Fibroblast of lung (primary cell): ENCODE measurements around the gene LSMEM2. TPM values are rescaled to one million over a fixed set of nuclear protein-coding genes. Genes with fewer than 3 reads are reported as not detected.

ENCODE experiments used
- DNase-seq, 2 donors: peaks; one replicate each; pipeline versions ENCODE4 v3.0.0 to v3.0.0-alpha.2; 2010; ENCODE audit warnings: low read depth in 2 of 2
- H2AFZ ChIP-seq: 2 replicates; pipeline ENCODE4 v1.5.1; 2012; ENCODE audit warnings: low read length, control low read depth, inconsistent platforms
- H3K27ac ChIP-seq: 2 replicates; pipeline ENCODE4 v1.5.1; 2011; ENCODE audit warnings: low read length, control low read depth; ENCODE audit not compliant: insufficient read depth
- H3K27me3 ChIP-seq: 2 replicates; pipeline ENCODE4 v1.5.1; 2011; ENCODE audit warnings: mild to moderate bottlenecking, low read length; ENCODE audit not compliant: control insufficient read depth, insufficient read depth
- H3K36me3 ChIP-seq: 2 replicates; pipeline ENCODE4 v1.5.1; 2011; ENCODE audit warnings: low read length; ENCODE audit not compliant: control insufficient read depth, insufficient read depth
- H3K4me1 ChIP-seq: 2 replicates; pipeline ENCODE4 v1.5.1; 2011; ENCODE audit warnings: low read length; ENCODE audit not compliant: control insufficient read depth, insufficient read depth; ENCODE audit errors: extremely low read depth
- H3K4me2 ChIP-seq: 2 replicates; pipeline ENCODE4 v1.5.1; 2011; ENCODE audit warnings: low read length, control low read depth; ENCODE audit not compliant: insufficient read depth; ENCODE audit errors: extremely low read depth
- H3K4me3 ChIP-seq, 4 experiments: fragments of 200-600 bp in 1 of 4; sonication (generic) in 1 of 4; replicated peaks in 1 of 4; 2 replicates each; pipeline ENCODE4 v1.5.1; 2011 to 2016; ENCODE audit warnings: low read length in 4 of 4, low read depth in 3 of 4, mild to moderate bottlenecking in 3 of 4, control low read depth in 2 of 4, inconsistent platforms in 1 of 4, mixed read lengths in 1 of 4; ENCODE audit not compliant: insufficient read depth in 1 of 4; ENCODE audit errors: control extremely low read depth in 1 of 4
- H3K79me2 ChIP-seq: 2 replicates; pipeline ENCODE4 v1.5.1; 2012; ENCODE audit warnings: mild to moderate bottlenecking, low read length, inconsistent platforms; ENCODE audit not compliant: control insufficient read depth, insufficient read depth
- H3K9ac ChIP-seq: 2 replicates; pipeline ENCODE4 v1.5.1; 2011; ENCODE audit warnings: mild to moderate bottlenecking, low read length, control low read depth; ENCODE audit not compliant: insufficient read depth
- H3K9me3 ChIP-seq: 2 replicates; pipeline ENCODE4 v1.5.1; 2012; ENCODE audit warnings: low read depth, low read length; ENCODE audit not compliant: control insufficient read depth, insufficient read depth
- H4K20me1 ChIP-seq: 2 replicates; pipeline ENCODE4 v1.5.1; 2011; ENCODE audit warnings: low read length; ENCODE audit not compliant: control insufficient read depth, insufficient read depth; ENCODE audit errors: extremely low read depth
- EZH2 ChIP-seq: IDR thresholded peaks from 2 replicates; pipeline ENCODE4 v1.5.1; 2012; ENCODE audit warnings: low read length, control low read depth, mild to moderate bottlenecking; ENCODE audit errors: missing control alignments
- polyA plus RNA-seq, 2 donors: library from polyadenylated mRNA; depleted of rRNA in 1 of 2; stranded (reverse) in 1 of 2; unstranded in 1 of 2; fragments of >200 nt; gene quantifications; 2 replicates each; pipeline ENCODE4 v1.2.1, GENCODE V29; 2011 to 2012; ENCODE audit warnings: missing spikeins in 1 of 2
- total RNA-seq: library from RNA; depleted of rRNA; stranded (reverse); fragments of >200 nt; gene quantifications from 2 replicates; pipeline ENCODE4 v1.2.1, GENCODE V29; 2014
- TF ChIP-seq, protein P1 (sequence below), 2 donors: IDR thresholded peaks in 1 of 2; conservative IDR thresholded peaks in 1 of 2; 1 replicate in 1 of 2; 2 replicates in 1 of 2; pipeline ENCODE4 v1.5.1; 2011 to 2012; ENCODE audit warnings: low read length in 2 of 2, control low read depth in 1 of 2, inconsistent platforms in 1 of 2, low read depth in 1 of 2, mild to moderate bottlenecking in 1 of 2

Gene LSMEM2
- total and polyA plus RNA-seq, 2 donors (not counting 1 experiment from before 2014, with no cell fraction given) = not detected

DNA sequence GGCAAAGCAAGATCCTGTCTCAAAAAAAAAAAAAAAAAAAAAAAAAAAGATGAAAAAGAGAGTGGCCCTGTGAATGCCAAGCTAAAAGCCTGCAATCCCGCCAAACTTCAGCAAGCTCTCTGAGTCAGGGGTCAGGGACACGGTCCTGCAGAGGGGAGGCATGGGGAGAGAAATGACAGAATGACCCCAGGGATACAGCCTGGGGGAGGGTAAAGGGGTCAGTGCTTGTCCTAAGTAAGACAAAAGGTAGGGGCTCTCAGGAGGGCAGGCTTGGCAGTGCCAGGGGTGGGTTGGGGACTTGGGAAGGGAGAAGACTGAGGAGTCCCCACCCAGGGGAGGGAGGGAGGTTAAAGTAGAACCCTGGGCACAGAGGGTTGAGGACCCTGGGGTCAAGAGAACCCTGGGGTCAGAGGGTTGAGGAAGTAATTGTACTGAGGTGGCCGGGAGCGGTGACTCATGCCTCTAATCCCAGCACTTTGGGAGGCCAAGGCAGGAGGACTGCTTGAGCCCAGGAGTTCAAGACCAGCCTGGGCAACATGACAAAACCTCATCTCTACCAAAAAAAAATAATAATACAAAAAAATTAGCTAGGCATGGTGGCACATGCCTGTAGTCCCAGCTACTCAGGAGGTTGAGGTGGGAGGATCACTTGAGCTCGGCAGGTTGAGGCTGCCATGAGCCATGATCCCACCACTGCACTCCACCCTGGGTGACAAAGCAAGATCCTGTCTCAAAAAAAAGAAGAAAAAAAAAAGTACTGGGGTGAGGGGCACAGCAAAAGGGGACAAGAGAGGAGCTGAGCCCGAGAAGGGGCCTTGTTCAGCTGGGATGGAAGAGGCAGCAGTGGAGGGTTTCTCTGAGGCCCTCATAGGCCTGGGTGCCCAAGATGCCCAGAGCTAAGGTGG, 15.2 kb upstream of the LSMEM2 start:
- H3K36me3 ChIP-seq = peaks cover 2% of the 10 kb centered on the region
- no peak overlapping the region for H2AFZ ChIP-seq
- no peaks in the 10 kb centered on the region for H3K79me2 ChIP-seq
- H3K27me3 ChIP-seq = no peaks in the 10 kb centered on the region
- H3K27ac ChIP-seq = peak overlapping the region; percentile 23
- no peaks in the 10 kb centered on the region for H3K9me3 ChIP-seq
- H3K4me3 ChIP-seq = no peak overlapping the region
- H3K4me2 ChIP-seq = peak overlapping the region; percentile 7
- H3K9ac ChIP-seq = no peak overlapping the region
- DNase-seq = peak in 1 of 2 donors; percentile 40
- no peaks in the 10 kb centered on the region for H4K20me1 ChIP-seq
- H3K4me1 ChIP-seq = peaks cover 47% of the 10 kb centered on the region
- TF ChIP-seq, protein P1, sequence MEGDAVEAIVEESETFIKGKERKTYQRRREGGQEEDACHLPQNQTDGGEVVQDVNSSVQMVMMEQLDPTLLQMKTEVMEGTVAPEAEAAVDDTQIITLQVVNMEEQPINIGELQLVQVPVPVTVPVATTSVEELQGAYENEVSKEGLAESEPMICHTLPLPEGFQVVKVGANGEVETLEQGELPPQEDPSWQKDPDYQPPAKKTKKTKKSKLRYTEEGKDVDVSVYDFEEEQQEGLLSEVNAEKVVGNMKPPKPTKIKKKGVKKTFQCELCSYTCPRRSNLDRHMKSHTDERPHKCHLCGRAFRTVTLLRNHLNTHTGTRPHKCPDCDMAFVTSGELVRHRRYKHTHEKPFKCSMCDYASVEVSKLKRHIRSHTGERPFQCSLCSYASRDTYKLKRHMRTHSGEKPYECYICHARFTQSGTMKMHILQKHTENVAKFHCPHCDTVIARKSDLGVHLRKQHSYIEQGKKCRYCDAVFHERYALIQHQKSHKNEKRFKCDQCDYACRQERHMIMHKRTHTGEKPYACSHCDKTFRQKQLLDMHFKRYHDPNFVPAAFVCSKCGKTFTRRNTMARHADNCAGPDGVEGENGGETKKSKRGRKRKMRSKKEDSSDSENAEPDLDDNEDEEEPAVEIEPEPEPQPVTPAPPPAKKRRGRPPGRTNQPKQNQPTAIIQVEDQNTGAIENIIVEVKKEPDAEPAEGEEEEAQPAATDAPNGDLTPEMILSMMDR (conservative IDR thresholded peaks at IDR 0.05 in 1 of 2, IDR thresholded peaks at IDR 0.05 in 1 of 2; ENCODE audit: low read depth in 1 of 2, low read length in 2 of 2) = no peak
- TF ChIP-seq EZH2 = no peak

DNA sequence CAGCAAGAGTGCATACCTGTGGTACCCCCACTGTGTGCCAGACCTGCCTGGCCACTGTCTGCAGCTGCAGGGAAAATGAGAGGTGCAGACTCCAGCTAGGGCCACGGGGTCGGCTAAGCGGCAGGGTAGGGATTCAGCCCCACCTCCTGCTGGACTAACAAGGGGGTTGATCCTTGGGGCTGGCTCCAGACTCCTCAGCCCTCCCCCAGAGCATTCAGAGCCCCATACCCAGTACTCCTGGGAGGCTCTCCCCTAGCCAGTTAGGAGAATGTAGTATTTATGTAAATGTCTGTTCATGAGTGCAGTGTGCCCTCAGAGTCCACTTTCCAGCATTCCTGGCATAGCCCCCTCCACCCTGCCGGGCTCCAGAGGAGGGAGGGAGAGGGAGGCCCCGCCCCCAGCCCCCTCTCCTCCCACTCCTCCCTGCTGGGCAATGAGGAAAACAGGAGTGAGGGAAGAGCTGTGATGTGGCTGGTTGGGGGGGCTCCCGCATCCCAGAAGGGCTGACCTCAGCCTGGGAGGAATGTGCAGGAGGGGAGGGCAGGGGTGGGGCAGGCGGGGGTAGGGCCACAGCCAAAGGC, 14.4 kb upstream of the LSMEM2 start:
- H3K4me3 ChIP-seq = no peak overlapping the region
- H3K9ac ChIP-seq = no peak overlapping the region
- no peaks in the 10 kb centered on the region for H3K9me3 ChIP-seq
- no peaks in the 10 kb centered on the region for H3K79me2 ChIP-seq
- H4K20me1 ChIP-seq = no peaks in the 10 kb centered on the region
- H3K36me3 ChIP-seq = peaks cover 2% of the 10 kb centered on the region
- H3K4me2 ChIP-seq = peak overlapping the region; percentile 7
- no peak overlapping the region for H2AFZ ChIP-seq
- DNase-seq = peak; percentile 93 to 97
- H3K4me1 ChIP-seq = peaks cover 54% of the 10 kb centered on the region
- no peak for TF ChIP-seq EZH2
- TF ChIP-seq, protein P1 (conservative IDR thresholded peaks at IDR 0.05 in 1 of 2, IDR thresholded peaks at IDR 0.05 in 1 of 2; ENCODE audit: low read depth in 1 of 2, low read length in 2 of 2) = no peak
- peak overlapping the region; percentile 66 for H3K27ac ChIP-seq
- H3K27me3 ChIP-seq = no peaks in the 10 kb centered on the region

DNA sequence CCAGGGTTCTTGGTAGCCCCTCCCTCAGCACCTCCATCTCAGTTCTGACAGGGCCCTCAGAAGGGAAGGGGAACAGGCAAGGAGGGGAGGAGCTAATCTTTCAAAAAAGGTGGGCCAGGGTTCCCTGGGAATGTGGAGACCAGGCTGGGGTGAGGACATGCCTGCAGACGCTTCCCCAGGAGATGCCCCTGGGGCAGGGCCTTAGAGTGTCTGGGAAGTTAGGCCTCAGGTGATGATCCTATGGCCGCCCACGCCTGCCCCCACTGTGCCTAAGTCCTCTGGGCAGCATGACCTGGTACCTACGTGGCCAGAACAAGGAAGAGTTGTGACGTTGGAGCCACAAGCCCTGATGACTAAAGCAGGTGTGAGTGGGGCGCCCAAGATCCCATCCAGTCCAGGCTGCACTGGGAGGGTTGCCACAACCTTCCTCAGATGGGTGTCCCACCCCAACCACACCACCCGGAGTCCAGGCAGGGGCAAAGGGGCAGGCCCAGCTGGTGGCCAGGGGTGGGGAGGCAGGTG, 13.9 kb upstream of the LSMEM2 start:
- Histone ChIP-seq H3K27me3 (no peaks in the 10 kb centered on the region), H3K27ac (peak overlapping the region; percentile 66), H3K4me2 (peak overlapping the region; percentile 48), H3K9me3 (no peaks in the 10 kb centered on the region), H3K4me3 (no peak overlapping the region), H3K36me3 (peaks cover 2% of the 10 kb centered on the region), H4K20me1 (no peaks in the 10 kb centered on the region), H3K79me2 (no peaks in the 10 kb centered on the region), H3K4me1 (peaks cover 58% of the 10 kb centered on the region), H2AFZ (no peak overlapping the region), H3K9ac (no peak overlapping the region)
- DNase-seq = no peak
- TF ChIP-seq EZH2 = no peak
- TF ChIP-seq, protein P1 (conservative IDR thresholded peaks at IDR 0.05 in 1 of 2, IDR thresholded peaks at IDR 0.05 in 1 of 2; ENCODE audit: low read depth in 1 of 2, low read length in 2 of 2) = no peak
